Smooth muscle cell (in vitro differentiated cells): ENCODE results near the gene DAGLB. TPM values are rescaled to one million over a fixed set of nuclear protein-coding genes. Genes with fewer than 3 reads are reported as not detected.
A peak's percentile ranks its signal among the peaks of the same experiment; 100 is the strongest.

Source experiments
- DNase-seq: peaks from one replicate; lab custom pipeline; 2025; ENCODE audit not compliant: unreplicated experiment; lab: John Stamatoyannopoulos, UW
- H2AFZ ChIP-seq: fragments of 200-600 bp; sonication (generic); 2 replicates; pipeline ENCODE4 v1.6.0; 2016; ENCODE audit warnings: antibody characterized with exemption, low read depth, mild to moderate bottlenecking
- H3F3A ChIP-seq: fragments of 200-600 bp; sonication (generic); 2 replicates; pipeline ENCODE4 v1.6.0; 2017; ENCODE audit warnings: antibody characterized with exemption, low read depth
- H3K27ac ChIP-seq: fragments of 200-600 bp; sonication (generic); 2 replicates; pipeline ENCODE4 v1.5.1; 2016; ENCODE audit warnings: low read depth, mild to moderate bottlenecking
- H3K27me3 ChIP-seq: fragments of 200-600 bp; sonication (generic); 2 replicates; pipeline ENCODE4 v1.6.1; 2016; ENCODE audit warnings: low read depth, mild to moderate bottlenecking
- H3K36me3 ChIP-seq: fragments of 200-600 bp; sonication (generic); 2 replicates; pipeline ENCODE4 v1.5.1; 2016; ENCODE audit warnings: low read depth
- H3K4me1 ChIP-seq: fragments of 200-600 bp; sonication (generic); 2 replicates; pipeline ENCODE4 v1.5.1; 2016; ENCODE audit warnings: low read depth
- H3K4me2 ChIP-seq: fragments of 200-600 bp; sonication (generic); 2 replicates; pipeline ENCODE4 v1.6.0; 2016; ENCODE audit warnings: mild to moderate bottlenecking
- H3K4me3 ChIP-seq: fragments of 200-600 bp; sonication (generic); 2 replicates; pipeline ENCODE4 v1.5.1; 2016; ENCODE audit warnings: mild to moderate bottlenecking
- H3K79me2 ChIP-seq: fragments of 200-600 bp; sonication (generic); 2 replicates; pipeline ENCODE4 v1.6.0; 2016; ENCODE audit warnings: low read depth, mild to moderate bottlenecking
- H3K9ac ChIP-seq: fragments of 200-600 bp; sonication (generic); 2 replicates; pipeline ENCODE4 v1.6.0; 2016; ENCODE audit warnings: low read depth
- H3K9me3 ChIP-seq: fragments of 200-600 bp; sonication (generic); replicated peaks from 2 replicates; pipeline ENCODE4 v1.5.1; 2016; ENCODE audit warnings: low read depth
- H4K20me1 ChIP-seq: fragments of 200-600 bp; sonication (generic); 2 replicates; pipeline ENCODE4 v1.6.0; 2016; ENCODE audit warnings: low read depth
- CTCF ChIP-seq: fragments of 200-600 bp; sonication (generic); IDR thresholded peaks from 2 replicates; pipeline ENCODE4 v1.5.1; 2017; ENCODE audit warnings: borderline replicate concordance, mild to moderate bottlenecking, antibody characterized with exemption; ENCODE audit not compliant: insufficient read depth, poor library complexity, severe bottlenecking
- WGBS: methylation state at CpG from one replicate; pipeline ENCODE4 v1.1.7; 2016; ENCODE audit warnings: low lambda C conversion rate; 5-methylcytosine and 5-hydroxymethylcytosine counted together
- polyA plus RNA-seq: library from polyadenylated mRNA; unstranded; fragments of >200 nt; fragmentation: Nextera tagmentation; extraction: Ambion mirVana; gene quantifications from 2 replicates; pipeline ENCODE4 v1.2.1, GENCODE V29; 2016
- total RNA-seq: library from RNA; depleted of rRNA; stranded (reverse); fragments of >200 nt; gene quantifications from 2 replicates; pipeline ENCODE4 v1.2.3, GENCODE V29; 2014

DAGLB gene
- total and polyA plus RNA-seq, 2 experiments from 2014 or later = 14.1 to 21.3 TPM

DNA sequence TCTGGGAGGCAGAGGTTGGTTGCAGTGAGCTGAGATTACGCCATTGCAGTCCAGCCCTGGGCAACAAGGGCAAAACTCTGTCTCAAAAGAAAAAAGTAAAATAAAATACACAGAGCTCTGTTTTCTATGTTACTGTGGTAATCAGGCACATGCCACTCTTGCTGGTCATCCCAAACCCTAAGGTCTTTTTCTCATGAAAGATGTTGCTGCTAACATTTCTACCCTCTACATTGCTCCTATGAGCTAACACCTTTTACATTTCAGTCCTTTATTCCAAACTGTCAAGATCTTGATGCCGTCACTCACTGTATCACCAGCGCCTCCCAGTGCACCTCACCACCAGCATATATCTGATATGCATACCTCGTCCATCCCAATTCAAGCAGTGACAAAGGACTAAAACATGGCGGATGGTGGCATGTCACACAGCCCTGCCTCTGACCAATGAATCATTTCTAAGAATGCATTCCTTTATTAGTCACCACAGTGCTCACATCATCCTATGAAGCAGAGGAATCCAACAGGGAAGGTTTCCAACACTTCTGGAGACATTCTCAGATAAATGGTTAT is 4.3 kb downstream of the DAGLB start:
- no peaks in the 10 kb centered on the region for H3K9me3 ChIP-seq
- no peak for TF ChIP-seq CTCF
- peaks cover 52% of the 10 kb centered on the region for H3K79me2 ChIP-seq
- peaks cover 5% of the 10 kb centered on the region for H3K36me3 ChIP-seq
- no peaks in the 10 kb centered on the region for H3F3A ChIP-seq
- no peak for DNase-seq
- peaks cover 6% of the 10 kb centered on the region for H3K4me1 ChIP-seq
- peak overlapping the region; percentile 17 for H3K4me2 ChIP-seq
- H4K20me1 ChIP-seq = peaks cover 14% of the 10 kb centered on the region
- peak overlapping the region; percentile 54 for H3K9ac ChIP-seq
- H3K4me3 ChIP-seq = no peak overlapping the region
- 63% methylated on average over 5 of the region's 5 CpGs for WGBS
- H3K27ac ChIP-seq = peak overlapping the region; percentile 94
- H2AFZ ChIP-seq = no peak overlapping the region
- no peaks in the 10 kb centered on the region for H3K27me3 ChIP-seq

- DNase-seq = no peak
- no peaks in the 10 kb centered on the region for H3K27me3 ChIP-seq
- peaks cover 6% of the 10 kb centered on the region for H3K4me1 ChIP-seq
- no peaks in the 10 kb centered on the region for H3F3A ChIP-seq
- H3K36me3 ChIP-seq = peaks cover 5% of the 10 kb centered on the region
- peaks cover 23% of the 10 kb centered on the region for H4K20me1 ChIP-seq
- H3K9me3 ChIP-seq = no peaks in the 10 kb centered on the region
- no peak for TF ChIP-seq CTCF
- H3K4me3 ChIP-seq = no peak overlapping the region
- WGBS = 83% methylated on average over 10 of the region's 10 CpGs
- peak overlapping the region; percentile 94 for H3K27ac ChIP-seq
- peaks cover 64% of the 10 kb centered on the region for H3K79me2 ChIP-seq
- no peak overlapping the region for H3K9ac ChIP-seq
- no peak overlapping the region for H2AFZ ChIP-seq
- H3K4me2 ChIP-seq = no peak overlapping the region
Measured at GRCh38 chr7:6442114-6442513, 5.6 kb downstream of the DAGLB start.

- H3K36me3 ChIP-seq = peaks cover 4% of the 10 kb centered on the region
- H3K9ac ChIP-seq = no peak overlapping the region
- no peak overlapping the region for H2AFZ ChIP-seq
- H3K27ac ChIP-seq = no peak overlapping the region
- H3F3A ChIP-seq = peaks cover 9% of the 10 kb centered on the region
- TF ChIP-seq CTCF = no peak
- WGBS = 96% methylated on average over 5 of the region's 5 CpGs
- peaks cover 51% of the 10 kb centered on the region for H3K79me2 ChIP-seq
- H3K9me3 ChIP-seq = no peaks in the 10 kb centered on the region
- no peaks in the 10 kb centered on the region for H3K27me3 ChIP-seq
- no peak overlapping the region for H3K4me2 ChIP-seq
- H3K4me1 ChIP-seq = no peaks in the 10 kb centered on the region
- no peak for DNase-seq
- peaks cover 32% of the 10 kb centered on the region for H4K20me1 ChIP-seq
- H3K4me3 ChIP-seq = no peak overlapping the region
Measured at GRCh38 chr7:6440381-6440780, 7.4 kb downstream of the DAGLB start.

GRCh38 chr7:6438427-6438826 is 9.3 kb downstream of the DAGLB start:
- no peak overlapping the region for H3K9ac ChIP-seq
- no peaks in the 10 kb centered on the region for H3K36me3 ChIP-seq
- peaks cover 9% of the 10 kb centered on the region for H3F3A ChIP-seq
- no peak overlapping the region for H3K4me2 ChIP-seq
- H3K4me3 ChIP-seq = no peak overlapping the region
- peaks cover 39% of the 10 kb centered on the region for H3K79me2 ChIP-seq
- no peaks in the 10 kb centered on the region for H3K4me1 ChIP-seq
- no peak overlapping the region for H2AFZ ChIP-seq
- H3K9me3 ChIP-seq = no peaks in the 10 kb centered on the region
- DNase-seq = no peak
- peaks cover 36% of the 10 kb centered on the region for H4K20me1 ChIP-seq
- no peaks in the 10 kb centered on the region for H3K27me3 ChIP-seq
- TF ChIP-seq CTCF = no peak
- no peak overlapping the region for H3K27ac ChIP-seq
- 98% methylated on average over 2 of the region's 2 CpGs for WGBS
